Cerebellar nuclear complex (tissue), 1 donor: ENCODE results near the gene PSAP.

Source experiments
- DNase-seq, 2 experiments: peaks; one replicate each; lab custom pipeline; 2025; lab: John Stamatoyannopoulos, UW

The PSAP gene

GRCh38 chr10:71807557-71808510, 43.2 kb downstream of the PSAP start:
- no peak for DNase-seq

GRCh38 chr10:71806704-71807556, 44.1 kb downstream of the PSAP start:
- no peak for DNase-seq

- no peak for DNase-seq
Measured at GRCh38 chr10:71805776-71806703, 45.0 kb downstream of the PSAP start.

GRCh38 chr10:71804077-71804476, 47.0 kb downstream of the PSAP start:
- DNase-seq, result no peak

GRCh38 chr10:71802715-71803488, 48.1 kb downstream of the PSAP start:
- no peak for DNase-seq

GRCh38 chr10:71802235-71802634, 48.8 kb downstream of the PSAP start:
- no peak for DNase-seq

GRCh38 chr10:71801361-71801760, 49.7 kb downstream of the PSAP start:
- DNase-seq, result no peak

- no peak for DNase-seq
Measured at GRCh38 chr10:71799608-71800453, 51.2 kb downstream of the PSAP start.

- DNase-seq, result no peak
Measured at GRCh38 chr10:71799112-71799511, 51.9 kb downstream of the PSAP start.

- DNase-seq, result no peak
Measured at GRCh38 chr10:71798308-71798624, 52.8 kb downstream of the PSAP start.

GRCh38 chr10:71797533-71798307, 53.3 kb downstream of the PSAP start:
- DNase-seq, result no peak

- DNase-seq, result no peak
Measured at GRCh38 chr10:71796749-71797405, 54.2 kb downstream of the PSAP start.

- DNase-seq, result no peak
Measured at GRCh38 chr10:71795248-71795647, 55.8 kb downstream of the PSAP start.

GRCh38 chr10:71790749-71791440, 60.2 kb downstream of the PSAP start:
- no peak for DNase-seq

GRCh38 chr10:71789871-71790270, 61.2 kb downstream of the PSAP start:
- DNase-seq, result no peak

GRCh38 chr10:71788954-71789353, 62.1 kb downstream of the PSAP start:
- no peak for DNase-seq

GRCh38 chr10:71784679-71785272, 66.3 kb downstream of the PSAP start:
- no peak for DNase-seq
